OCI-LY7 (cell line): ENCODE results near the gene CA7.

Source experiments
- EZH2phosphoT487 ChIP-seq: fragments of 200-600 bp; sonication (generic); IDR thresholded peaks from 2 replicates; pipeline ENCODE4 v1.6.1; 2018; ENCODE audit warnings: low read depth, borderline replicate concordance, mild to moderate bottlenecking, mixed run types, antibody characterized with exemption, low read length, moderate library complexity, mixed read lengths
- TF ChIP-seq, protein P1 (sequence below): fragments of 200-600 bp; sonication (generic); conservative IDR thresholded peaks from 2 replicates; pipeline ENCODE4 v1.5.1; 2014; ENCODE audit warnings: mild to moderate bottlenecking, antibody characterized with exemption, low read length, moderate library complexity, mixed read lengths

DNA sequence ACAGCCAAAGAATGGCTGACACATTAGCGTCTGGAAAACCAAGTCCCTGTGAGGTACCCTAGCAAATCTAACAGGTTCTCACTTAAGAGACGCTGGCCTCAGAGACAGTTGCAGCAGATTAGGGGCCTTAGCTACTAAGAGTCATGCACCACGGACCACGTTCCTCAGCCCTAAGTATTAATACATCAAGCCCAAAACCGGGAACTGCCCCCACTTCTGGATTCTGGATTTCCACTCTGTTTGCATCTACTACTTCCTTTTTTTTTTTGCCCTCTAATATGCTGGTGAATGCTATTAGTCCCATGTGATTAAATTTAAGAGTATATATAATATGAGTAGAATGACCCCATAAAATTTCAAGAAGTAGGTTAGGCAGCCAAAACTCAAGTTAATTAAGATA is 42.1 kb upstream of the CA7 start:
- TF ChIP-seq, protein P1, sequence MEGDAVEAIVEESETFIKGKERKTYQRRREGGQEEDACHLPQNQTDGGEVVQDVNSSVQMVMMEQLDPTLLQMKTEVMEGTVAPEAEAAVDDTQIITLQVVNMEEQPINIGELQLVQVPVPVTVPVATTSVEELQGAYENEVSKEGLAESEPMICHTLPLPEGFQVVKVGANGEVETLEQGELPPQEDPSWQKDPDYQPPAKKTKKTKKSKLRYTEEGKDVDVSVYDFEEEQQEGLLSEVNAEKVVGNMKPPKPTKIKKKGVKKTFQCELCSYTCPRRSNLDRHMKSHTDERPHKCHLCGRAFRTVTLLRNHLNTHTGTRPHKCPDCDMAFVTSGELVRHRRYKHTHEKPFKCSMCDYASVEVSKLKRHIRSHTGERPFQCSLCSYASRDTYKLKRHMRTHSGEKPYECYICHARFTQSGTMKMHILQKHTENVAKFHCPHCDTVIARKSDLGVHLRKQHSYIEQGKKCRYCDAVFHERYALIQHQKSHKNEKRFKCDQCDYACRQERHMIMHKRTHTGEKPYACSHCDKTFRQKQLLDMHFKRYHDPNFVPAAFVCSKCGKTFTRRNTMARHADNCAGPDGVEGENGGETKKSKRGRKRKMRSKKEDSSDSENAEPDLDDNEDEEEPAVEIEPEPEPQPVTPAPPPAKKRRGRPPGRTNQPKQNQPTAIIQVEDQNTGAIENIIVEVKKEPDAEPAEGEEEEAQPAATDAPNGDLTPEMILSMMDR = no peak
- no peak for TF ChIP-seq EZH2phosphoT487
